Body of pancreas (tissue), 4 donors: ENCODE measurements around the gene NR1H2.

ENCODE experiments used
- CTCF ChIP-seq, 7 experiments: fragments of 450-650 bp in 4 of 7; fragments of 200-600 bp in 3 of 7; sonication (generic) in 3 of 7; IDR thresholded peaks; one replicate each; pipeline ENCODE4 v1.5.1; 2016 to 2019; ENCODE audit warnings: antibody characterized with exemption in 7 of 7
- POLR2A ChIP-seq, 3 donors: fragments of 450-650 bp; IDR thresholded peaks; one replicate each; pipeline ENCODE4 v1.6.1; 2016; ENCODE audit warnings: antibody characterized with exemption in 3 of 3, mild to moderate bottlenecking in 2 of 3

- TF ChIP-seq CTCF (IDR thresholded peaks at IDR 0.05) (peak in 2 of 7 experiments; percentile 28 to 42), POLR2A (IDR thresholded peaks at IDR 0.05) (no peak)
These were observed 47.4 kb upstream of the NR1H2 start for GRCh38 chr19:50328873-50329145.
